Germinal center (tissue), 1 donor: Measurements from ENCODE around the gene LARP1B.
"Not testable (repeated sequence)": the region's sequence is repeated elsewhere in the genome, so short reads cannot be mapped to it uniquely, and the experiment has no call there.

Experiments used
- DNase-seq: peaks from one replicate; pipeline ENCODE4 v3.0.0; 2012; ENCODE audit warnings: mixed read lengths, low spot score

Gene LARP1B

GRCh38 chr4:128225148-128225547 is 164.0 kb downstream of the LARP1B start:
- DNase-seq: no peak

DNA sequence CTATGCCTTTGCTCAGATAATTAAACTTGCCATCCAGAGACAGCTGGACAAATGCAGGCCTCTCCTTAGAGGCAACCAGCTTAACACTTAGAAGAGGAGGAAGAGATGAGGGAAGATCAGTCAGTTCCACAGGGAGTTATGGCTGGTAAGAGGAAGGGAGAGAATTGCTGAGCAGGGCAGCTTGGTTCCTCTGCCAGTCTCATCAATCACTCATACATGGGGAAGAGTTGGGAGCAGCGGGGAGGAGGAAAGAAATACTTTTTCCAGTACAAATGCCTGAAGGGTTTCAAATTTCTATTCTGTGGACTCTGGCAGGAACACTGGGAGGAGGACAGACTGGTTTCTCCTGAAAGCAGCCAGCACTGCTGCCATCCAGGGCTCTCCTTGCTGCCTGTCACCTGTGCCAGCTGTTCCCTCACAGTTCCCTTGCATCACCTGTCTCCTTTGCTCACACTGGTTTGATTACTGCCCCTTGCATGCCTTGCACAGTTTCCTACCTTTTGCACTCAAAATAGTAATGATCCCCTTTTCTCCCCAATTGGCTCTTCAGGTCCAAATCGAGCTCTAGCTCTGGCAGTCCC is 167.0 kb downstream of the LARP1B start:
- DNase-seq: no peak

GRCh38 chr4:128228845-128229795 is 168.0 kb downstream of the LARP1B start:
- DNase-seq: no peak

DNA sequence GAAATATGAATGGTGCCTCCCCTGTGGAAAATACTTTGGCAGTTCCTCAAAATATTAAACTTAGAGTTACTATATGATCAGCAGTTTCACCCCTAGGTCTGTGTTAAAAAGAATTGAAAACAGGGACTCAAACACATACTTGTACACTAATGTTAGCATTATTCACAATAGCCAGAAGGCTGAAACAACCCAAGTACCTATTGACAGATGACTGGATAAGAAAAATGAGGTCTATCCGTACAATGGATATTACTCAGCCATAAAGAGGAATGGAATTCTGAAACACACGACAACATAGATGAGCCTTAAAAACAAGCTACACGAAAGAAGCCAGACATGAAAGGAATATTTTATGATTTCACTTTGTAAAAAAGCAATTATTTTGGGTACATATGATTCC is 171.6 kb downstream of the LARP1B start:
- DNase-seq: no peak

DNA sequence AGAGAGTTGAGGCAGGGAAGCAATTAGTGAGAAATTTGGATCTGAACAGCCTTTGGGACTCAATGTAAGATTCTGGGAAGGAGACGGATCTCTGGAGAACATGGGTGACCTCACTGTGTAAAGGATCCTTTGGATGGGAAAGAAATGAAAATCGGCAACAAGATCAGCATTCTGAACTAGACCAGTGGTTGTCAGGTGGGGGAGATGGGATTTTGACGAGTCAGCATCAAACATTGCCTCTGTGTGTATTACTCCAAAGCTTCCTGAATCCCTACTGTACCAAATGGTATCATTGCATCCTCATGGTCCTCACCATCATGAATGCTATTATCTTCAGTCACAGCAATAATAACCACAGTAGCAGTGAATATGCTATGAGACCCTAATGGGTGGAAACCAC is 173.7 kb downstream of the LARP1B start:
- DNase-seq: no peak

GRCh38 chr4:128241019-128241418 is 179.9 kb downstream of the LARP1B start:
- no peak for DNase-seq

DNA sequence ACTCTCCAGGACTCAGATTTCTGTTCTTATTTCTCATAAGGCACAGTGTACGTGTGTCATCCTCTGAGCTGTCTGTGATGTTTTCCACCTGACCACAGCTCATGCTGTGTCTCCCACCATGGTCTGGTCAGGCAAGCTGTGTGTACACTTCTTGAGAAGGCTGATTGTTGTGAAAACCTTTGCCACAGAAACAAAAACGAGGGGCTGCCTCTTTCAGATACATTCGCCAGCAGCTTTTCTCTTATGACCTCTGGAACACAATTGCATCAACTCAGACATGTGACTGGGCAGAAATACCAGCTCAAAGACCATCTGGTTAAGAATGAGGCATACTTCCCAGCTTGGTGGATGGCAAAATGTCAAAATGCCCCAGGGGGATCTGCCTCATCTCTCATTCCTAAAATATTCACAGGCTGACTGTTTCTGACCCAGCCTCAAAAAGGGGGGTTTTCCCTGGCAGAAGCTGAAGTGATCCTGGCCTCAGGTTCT is 180.4 kb downstream of the LARP1B start:
- no peak for DNase-seq

DNA sequence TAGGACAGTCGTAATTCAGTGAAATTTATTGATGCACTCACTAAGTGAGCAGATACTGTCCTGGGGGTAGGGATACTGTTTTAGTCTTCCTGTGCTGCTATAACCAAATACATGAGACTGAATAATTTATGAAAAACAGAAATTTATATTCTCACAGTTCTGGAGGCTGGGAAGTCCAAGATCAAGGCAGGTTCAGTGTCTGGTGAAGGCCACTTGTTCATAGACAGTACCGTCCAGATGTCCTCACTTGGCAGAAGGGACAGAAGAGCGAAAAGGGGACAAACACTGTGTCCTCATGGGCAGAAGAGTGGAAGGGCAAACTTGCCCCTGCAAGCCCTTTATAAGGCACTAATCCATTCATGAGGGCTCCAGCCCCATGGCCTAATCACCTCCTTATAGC is 180.9 kb downstream of the LARP1B start:
- no peak for DNase-seq

- DNase-seq: no peak
These were observed 181.5 kb downstream of the LARP1B start for GRCh38 chr4:128242601-128243000.

- DNase-seq: no peak
These were observed 183.3 kb downstream of the LARP1B start for GRCh38 chr4:128244379-128244778.

- not testable (repeated sequence) for DNase-seq
These were observed 184.3 kb downstream of the LARP1B start for GRCh38 chr4:128245391-128245790.

DNA sequence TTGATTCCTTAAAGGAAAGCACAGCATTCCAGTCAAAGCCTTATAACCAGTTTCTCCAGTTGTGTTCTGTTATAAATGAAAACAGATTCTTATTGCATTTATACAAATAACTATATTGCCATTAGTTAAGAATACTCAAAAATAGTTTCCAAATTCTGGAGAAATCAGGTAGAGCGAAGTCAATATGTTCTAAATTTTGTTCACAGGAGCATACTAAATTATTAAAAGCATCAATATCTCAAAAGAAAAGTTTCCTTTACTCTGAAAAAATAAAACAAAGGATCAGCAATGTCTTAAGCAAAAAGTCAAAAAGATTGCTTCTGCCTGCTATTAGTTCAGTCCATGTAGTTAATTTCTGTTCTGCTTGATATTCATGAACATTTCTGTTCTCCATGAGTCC is 186.8 kb downstream of the LARP1B start:
- DNase-seq: no peak

DNA sequence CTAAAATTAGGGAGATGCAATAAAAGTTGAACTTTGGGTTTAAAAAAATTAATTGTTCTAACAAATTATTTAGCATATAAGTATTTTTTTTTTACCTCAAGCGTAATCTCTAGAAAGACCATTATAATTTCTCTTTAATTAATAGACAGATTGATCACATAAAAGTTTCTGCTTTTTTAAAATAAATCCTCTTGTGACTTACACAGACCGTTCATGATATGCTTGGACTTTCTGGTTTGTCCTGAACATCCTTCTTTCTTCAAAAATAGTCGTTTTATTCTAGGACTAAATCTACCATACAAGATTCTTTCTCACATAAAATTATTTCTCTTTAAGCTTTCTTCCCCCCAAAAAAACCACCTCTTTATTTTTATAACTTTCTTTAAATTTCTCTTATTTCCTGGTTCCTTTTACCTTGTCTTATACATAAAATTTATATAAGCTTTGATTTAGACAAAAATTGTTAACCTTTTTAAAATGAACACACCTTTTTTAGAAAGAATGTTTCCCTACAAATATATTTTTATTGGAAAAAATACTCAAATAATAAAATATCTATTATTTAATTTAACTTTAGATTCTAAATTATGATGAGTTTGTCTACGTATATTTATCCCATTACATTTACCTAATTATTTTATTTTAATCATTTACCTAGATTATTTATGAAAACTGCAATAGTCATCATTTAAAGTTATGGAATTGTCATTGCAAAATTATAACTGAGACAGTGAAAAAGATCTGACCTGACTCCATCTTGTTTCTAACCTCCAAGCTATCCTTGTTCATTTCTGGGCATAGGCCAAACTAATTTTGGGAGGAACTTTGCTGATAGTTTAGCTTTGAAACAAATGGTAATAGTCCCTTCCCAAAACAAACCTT is 188.9 kb downstream of the LARP1B start:
- DNase-seq: no peak

DNA sequence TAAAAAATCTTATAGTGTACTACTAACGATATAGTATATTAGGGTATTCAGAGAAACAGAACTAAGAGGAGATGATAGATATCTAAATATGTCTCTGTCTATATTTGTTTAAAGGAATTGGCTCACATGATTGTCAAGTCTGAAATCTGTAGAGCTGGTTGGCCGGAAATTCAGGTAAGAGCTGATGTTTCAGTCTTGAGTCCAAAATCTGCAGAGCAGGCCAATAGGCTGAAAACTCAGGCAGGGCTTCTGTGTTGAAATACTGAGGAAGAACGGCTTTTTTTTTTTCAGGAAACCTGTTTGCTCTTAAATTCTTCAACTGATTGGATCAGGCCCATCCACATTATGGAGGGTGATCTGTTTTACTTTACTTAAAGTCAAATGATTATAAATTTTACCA is 194.8 kb downstream of the LARP1B start:
- DNase-seq: no peak

DNA sequence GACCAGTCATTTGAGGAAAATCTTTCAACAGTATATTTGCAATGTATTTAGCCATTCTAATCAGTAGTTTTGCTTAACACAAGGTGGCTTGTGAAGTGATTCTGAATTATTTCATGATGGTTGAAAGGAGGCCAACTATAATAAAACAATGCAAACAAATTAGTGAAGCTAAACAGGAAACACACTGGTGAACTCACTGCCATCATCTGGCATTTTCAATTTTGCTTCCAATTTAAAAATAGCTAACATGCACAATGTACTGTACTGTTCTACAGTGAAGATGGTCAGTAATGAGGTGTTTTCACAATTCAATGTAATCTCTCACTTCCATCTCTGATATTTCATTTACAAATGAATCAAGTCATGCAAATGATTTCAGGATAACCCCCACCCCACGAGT is 195.4 kb downstream of the LARP1B start:
- DNase-seq: no peak

- DNase-seq: not testable (repeated sequence)
These were observed 197.1 kb downstream of the LARP1B start for GRCh38 chr4:128258166-128258565.

GRCh38 chr4:128259889-128260288 is 198.8 kb downstream of the LARP1B start:
- not testable (repeated sequence) for DNase-seq
